ENCODE results near the gene ASB1.

The ASB1 gene

GRCh38 chr2:238404406-238405216, 22.1 kb upstream of the ASB1 start:
- peak; percentile 44 for DNase-seq

DNA sequence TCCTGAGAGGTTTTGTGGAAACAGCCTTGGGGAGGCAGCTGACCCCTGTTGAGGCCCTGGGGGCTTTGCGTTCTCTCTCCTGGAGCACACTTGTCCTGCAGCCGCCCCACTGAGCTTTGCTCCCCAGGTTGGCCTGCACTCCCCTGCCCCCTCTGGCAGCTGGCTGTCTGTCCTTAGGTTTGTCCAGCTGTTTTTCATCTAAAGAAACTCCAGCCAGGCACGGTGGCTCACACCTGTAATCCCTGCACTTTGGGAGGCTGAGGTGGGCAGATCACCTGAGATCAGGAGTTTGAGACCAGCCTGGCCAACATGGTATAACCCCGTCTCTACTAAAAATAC, 21.5 kb upstream of the ASB1 start:
- DNase-seq: peak; percentile 25

DNA sequence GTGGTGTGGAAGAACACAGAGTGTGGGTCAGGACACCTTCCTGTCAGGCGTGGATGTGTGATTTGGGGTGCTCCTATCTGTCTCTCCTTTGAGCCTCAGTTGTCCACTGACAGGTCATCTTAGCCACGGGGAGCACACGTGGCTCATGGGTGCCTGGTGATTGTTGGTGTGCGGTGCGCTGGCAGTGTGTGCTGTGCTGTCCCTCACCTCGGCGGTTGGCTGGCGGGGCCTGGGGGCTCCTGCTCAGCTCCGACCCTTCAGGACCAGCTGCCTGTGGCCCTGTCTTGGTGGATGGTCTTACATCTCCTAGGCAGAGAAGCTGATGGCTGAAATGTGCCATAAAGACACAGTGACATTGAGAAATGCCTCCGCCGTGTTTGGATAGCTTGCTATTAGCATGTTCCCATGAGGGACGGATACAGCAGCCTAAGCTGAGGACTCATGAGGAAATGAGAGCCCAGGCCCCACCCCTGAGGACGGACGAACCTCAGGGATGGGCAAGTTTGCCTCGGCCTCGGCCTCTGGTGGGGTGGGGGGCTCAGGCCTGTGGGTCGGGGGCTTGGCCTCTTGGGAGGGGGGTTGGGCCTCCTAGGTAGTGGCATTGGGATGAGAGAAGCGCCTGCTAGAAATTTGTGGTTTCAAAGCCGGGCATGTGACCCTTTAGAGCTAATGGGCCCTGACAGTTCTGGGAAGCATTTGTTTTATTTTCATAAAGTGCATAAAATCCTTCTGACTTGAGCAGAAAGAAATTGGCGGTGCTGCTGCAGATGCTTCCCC, 20.3 kb upstream of the ASB1 start:
- peak; percentile 49 for DNase-seq

- peak; percentile 50 for DNase-seq
Observed at GRCh38 chr2:238406998-238407285, 19.8 kb upstream of the ASB1 start.

- peak; percentile 26 for DNase-seq
Observed at GRCh38 chr2:238407566-238407965, 19.2 kb upstream of the ASB1 start.

- DNase-seq: no peak
Observed at GRCh38 chr2:238408615-238409340, 17.9 kb upstream of the ASB1 start.

- no peak for DNase-seq
Observed at GRCh38 chr2:238409341-238410199, 17.2 kb upstream of the ASB1 start.

DNA sequence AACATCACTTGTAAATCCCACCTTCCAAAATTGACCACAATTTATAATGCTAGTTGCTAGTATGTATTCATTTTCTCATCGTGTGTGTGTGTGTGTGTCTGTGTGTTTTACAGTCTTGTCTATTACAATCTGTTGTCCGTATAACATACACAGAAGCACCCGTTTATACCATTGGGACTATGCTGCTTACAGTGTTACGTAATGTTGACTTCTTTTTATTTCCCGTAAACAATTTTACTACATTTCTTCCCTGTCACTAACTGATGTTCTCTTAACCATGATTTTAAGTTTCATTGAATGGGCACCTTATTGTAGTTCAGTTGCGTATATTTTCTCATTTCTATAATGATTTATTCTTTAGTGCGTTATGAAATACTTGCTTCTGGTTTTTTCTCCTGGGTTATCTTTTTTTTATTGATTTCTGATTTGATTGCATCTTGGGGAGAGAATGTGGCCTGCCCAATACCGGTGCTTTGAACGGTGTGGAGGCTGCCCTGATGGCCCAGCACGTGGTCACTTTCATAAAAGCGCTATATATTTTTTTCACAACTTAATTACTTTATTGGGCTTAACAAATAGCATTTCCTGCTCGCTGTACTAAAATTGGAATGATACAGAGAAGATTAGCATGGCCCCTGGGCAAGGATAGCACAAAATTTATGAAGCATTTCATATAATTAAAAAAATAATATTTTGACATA, 14.5 kb upstream of the ASB1 start:
- DNase-seq: no peak

DNA sequence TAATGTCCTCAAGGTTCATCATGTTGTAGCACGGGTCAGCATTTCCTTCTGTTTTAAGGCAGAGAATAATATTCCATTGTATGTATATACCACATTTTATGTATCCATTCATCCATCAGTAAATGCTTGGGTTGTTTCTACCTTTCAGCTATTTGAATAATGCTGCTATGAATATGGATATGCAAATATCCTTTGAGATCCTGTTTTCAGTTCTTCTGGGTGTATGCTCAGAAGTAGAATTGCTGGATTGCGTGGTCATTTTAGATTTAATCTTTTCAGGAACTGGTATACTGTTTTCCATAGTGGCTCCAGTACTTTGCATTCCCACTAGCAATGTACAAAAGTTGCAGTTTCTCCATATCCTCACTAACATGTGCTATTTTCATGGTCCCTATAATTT, 13.4 kb upstream of the ASB1 start:
- no peak for DNase-seq

DNA sequence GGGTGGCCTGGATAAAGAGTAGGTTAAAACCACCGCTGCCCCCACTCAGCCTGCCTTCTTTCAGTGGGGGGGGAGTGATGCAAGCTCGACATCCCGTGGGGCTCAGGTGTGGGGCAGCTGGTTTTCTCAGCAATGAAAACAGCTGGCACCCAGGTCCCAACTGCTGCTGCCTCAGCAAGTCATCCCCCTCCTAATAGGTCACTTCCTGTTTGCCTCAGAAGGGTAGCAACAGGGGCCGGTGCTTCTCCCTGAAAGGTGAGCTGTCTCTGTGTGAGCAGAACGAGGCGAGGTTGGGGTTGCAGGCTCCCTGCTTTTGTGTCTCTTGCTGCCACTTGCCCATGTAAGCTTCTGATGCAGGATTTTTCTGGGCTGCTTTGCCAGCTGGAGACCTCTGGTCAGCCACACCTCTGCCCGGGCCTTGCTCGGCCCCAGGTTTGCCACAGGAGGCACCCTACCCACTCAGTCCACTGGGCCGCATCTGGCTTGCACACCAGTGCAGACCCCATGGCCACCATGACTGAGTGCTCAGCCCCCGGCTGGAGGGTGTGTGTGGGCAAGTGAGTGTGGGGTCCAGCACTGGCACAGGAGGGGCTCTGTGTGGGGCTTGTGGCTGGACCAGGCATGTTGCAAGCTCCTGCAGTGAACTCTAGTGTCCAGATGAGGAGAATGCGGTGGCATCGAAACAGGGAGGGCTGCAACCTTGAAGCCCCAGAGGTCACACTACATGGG, 11.5 kb upstream of the ASB1 start:
- DNase-seq: peak; percentile 73

GRCh38 chr2:238415893-238416292, 10.8 kb upstream of the ASB1 start:
- DNase-seq: no peak

- DNase-seq: no peak
Observed at GRCh38 chr2:238418196-238418998, 8.3 kb upstream of the ASB1 start.

GRCh38 chr2:238418999-238419546, 7.7 kb upstream of the ASB1 start:
- DNase-seq: no peak

DNA sequence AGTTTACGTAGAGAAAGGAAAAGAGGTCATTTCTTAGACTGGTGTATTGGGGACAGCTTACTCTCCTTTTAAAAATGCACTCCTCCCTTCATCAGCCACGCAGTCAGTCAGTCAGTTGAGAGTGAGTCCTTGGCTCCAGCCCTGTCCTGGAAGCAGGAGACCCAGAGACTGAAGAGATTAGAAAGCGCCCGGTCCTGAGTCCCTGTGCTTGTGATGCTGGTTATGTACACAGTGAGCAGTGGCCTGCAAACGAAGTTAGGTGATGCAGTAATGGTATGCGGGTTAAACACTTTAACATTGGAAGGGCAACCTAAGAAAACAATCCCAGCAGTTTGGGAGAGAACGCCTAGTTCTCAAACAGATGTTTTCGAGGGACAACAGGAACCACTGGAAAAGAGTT, 6.3 kb upstream of the ASB1 start:
- no peak for DNase-seq

DNA sequence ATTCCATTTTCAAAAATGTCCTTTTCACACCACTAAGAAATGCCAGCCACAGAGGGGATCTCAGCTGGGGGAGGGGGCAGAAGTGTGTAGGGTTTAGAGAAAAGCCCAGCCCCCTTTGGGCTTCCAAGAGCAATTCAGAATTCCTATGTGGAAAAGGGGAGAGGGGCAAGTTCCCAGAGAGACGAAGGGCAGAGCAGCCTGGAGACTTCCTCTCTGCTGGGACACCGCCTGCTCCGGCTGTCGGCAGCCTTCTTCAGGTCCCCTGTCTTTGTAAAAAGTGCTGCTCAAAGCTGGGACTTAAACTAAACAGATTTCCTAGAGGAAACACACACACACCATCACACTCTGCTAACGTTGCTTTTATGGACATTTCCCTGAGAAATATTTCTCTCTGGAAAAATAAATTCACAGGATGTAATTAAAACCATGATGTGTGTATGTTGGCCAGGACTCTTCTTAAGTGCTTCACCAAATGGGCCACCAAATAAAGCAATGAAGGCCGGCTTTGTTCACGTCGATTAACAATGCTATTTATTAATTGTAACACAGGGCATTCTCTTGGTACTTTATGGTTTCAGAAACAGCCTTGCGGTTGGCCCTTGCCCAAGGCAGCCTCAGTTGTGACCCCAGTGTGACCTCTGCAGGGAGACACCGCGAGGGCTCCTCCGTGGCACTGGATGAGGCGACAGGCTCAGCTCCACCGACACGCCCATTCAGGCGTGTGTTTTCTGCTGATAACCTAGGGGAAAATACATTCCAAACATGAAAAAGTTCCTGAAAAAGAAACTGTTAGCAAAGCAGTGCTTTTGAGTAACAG, 5.6 kb upstream of the ASB1 start:
- no peak for DNase-seq

- no peak for DNase-seq
Observed at GRCh38 chr2:238421695-238422035, 5.1 kb upstream of the ASB1 start.

GRCh38 chr2:238422285-238422684, 4.4 kb upstream of the ASB1 start:
- DNase-seq: no peak

DNA sequence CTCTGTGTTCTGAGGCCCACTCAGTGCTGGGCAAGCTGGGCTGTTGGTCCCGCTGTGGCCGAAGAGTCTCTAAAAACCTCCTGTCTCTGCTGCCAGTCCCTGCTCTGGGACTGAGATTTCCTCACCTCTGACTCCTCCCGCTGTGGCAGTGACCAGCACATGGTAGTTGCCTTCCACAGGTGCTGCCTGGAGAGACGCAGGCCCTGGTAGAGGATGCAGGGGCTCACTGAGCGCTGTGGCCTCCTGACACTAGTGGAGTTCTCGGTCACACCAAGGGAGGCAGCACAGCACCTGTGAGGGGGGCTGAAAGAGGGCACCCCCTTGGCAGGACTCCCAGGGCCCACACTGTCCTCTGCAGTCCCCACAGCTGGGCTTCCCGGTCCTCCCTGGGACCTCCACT, 3.8 kb upstream of the ASB1 start:
- DNase-seq: no peak

DNA sequence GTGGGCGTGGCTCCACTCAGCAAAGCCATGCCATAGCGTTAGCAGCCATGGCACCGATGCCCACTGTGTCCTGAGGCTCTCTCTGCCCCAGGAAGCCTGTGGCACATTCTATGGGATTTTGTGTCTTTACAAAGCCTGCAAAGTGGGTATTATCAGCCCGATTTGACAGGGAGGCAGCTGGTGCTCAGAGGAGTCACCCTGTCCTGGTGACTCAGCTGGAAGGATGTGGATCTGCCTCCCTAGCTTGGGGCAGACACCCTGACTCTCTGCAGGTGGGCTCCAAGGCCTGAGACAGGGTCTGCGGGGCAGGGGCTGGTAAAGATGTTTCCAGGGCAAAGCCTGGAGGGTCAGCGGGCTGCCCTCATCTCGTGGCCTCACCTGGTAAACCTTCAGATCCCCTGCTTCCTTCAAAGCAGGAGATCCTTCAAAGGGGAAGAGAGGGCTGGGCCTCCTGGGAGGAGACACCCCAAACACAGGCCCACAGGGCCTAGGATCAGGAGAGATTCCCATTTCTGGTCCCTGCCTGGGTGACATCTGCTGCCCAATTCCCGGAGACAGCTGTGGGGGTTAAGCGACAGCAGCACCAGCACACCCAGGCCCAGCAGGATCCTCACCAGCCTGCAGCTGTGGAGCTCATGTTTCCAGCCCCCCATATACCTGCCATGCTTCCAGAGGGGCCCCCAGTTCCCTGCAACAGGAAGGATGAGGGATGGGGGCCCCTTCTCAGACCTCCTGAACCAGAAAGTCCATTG, 3.0 kb upstream of the ASB1 start:
- no peak for DNase-seq

All from islet precursor cell (in vitro differentiated cells).